ENCODE data around the gene SAT1. TPM values are rescaled to one million over a fixed set of nuclear protein-coding genes. Genes with fewer than 3 reads are reported as not detected.
"Not testable (repeated sequence)": the region's sequence is repeated elsewhere in the genome, so short reads cannot be mapped to it uniquely, and the experiment has no call there.

Gene SAT1
- total RNA-seq, 2 donors from 2014 or later, result 63.4 to 118 TPM

DNA sequence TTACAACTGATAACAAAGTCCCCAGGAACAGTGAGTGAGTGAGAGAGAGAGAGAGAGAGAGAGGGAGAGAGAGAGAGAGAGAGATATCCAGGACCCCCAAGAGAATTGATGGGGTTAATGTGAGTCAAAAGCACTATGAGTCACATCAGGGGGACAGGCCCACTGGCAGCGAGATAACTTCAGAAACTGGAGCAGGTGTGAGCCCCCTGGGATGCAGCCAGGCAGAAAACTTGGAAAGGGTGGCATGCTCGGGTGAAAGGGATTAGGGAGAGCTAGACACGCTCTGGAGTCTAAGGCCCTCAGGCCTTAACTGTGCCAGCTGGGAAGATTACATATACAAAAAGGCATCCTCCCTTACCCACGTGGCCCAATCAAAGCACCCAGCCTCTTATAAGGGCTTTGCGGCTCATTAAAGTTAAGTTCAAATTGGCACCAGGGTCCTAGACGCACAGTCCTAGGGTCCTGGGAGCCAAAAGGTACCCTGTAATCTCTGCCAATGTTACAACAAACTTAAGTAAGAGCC is 40.7 kb upstream of the SAT1 start:
- peak overlapping the region; percentile 88 for H3K4me3 ChIP-seq (ENCODE audit: low read length)
- H3K4me1 ChIP-seq (ENCODE audit: control insufficient read depth, insufficient read depth, low read length), result no peaks in the 10 kb centered on the region
- peak; percentile 66 for DNase-seq
- H3K9ac ChIP-seq (ENCODE audit: extremely low read depth, low read length, poor library complexity, severe bottlenecking), result peak overlapping the region; percentile 59
- Mint-ChIP-seq H3K9me3 (no peaks in the 10 kb centered on the region), H3K4me1 (peaks cover 20% of the 10 kb centered on the region), H3K27me3 (ENCODE audit: insufficient read depth) (no peaks in the 10 kb centered on the region), H3K27ac (peak overlapping the region; percentile 89), H3K36me3 (ENCODE audit: low read depth) (no peaks in the 10 kb centered on the region), H3K4me3 (peak overlapping the region; percentile 76)
- H3K9me3 ChIP-seq (ENCODE audit: control insufficient read depth, low read length), result no peaks in the 10 kb centered on the region
- no peak overlapping the region for H3K27ac ChIP-seq (ENCODE audit: low read depth, low read length)
- H3K36me3 ChIP-seq (ENCODE audit: control insufficient read depth, insufficient read depth, low read length), result no peaks in the 10 kb centered on the region
- no peak for TF ChIP-seq CTCF (conservative IDR thresholded peaks at IDR 0.05)
- H3K27me3 ChIP-seq (ENCODE audit: control insufficient read depth, insufficient read depth, low read length, poor library complexity, severe bottlenecking), result no peaks in the 10 kb centered on the region
- WGBS, 2 experiments (ENCODE audit: insufficient coverage in 1 of 2, insufficient read length in 1 of 2), result 10 to 29% methylated on average over 1 to 6 of the region's 6 CpGs

DNA sequence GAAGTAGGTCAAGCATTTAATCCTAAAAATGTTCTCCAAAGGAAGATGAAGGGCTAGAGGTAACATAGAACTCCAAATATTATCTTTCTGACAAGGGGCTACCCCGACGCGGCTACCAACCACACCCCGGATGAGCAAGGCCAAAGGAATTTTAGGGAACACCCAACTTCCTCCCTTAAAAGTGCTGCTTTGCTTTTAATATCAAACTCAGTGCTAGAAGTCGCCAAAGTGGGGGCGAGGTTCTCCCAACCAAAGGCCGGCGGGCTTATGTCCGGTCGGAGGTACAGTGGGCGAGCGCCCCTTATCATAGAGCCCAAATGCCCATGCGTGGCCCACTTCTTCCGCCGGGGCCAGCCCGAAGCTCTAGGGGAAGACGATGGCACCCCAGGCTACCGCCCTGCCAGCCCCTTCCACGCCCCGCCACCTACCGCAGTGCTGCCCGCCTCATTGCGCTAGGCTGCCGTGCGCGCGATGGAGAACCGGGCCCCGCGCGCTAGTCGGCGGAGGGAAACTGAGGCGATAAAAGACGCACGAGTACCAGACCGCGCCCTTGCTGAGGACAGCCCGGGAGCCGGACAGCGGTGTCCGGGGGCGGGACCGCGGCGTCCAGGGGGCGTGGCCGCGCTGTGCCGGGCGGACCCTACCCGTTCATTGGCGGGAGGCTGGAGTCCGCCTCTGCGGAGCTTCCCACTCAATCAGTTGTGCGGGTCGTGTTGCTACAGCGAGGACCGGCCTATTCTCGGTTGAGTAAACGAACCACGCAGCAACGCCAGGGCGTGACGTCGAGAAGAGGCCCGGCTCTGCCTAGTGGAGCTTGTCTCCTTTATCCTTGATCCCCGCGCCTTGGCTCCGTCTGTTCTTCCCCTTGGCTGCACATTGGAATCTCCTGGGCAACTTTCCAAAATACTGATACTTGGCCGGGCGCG is 40.0 kb upstream of the SAT1 start, which contains the start of gene ACOT9:
TSS of gene ACOT9 (minus strand) at position 580 of the 926 bp plus-strand sequence. CDS start at position 448, 132 bp downstream.
- H3K4me1 ChIP-seq (ENCODE audit: control insufficient read depth, insufficient read depth, low read length), result no peaks in the 10 kb centered on the region
- TF ChIP-seq CTCF (conservative IDR thresholded peaks at IDR 0.05), result no peak
- peak within 1 kb of the TSS; percentile 38 for H3K27ac ChIP-seq (ENCODE audit: low read depth, low read length)
- no peaks in the 10 kb centered on the region for H3K27me3 ChIP-seq (ENCODE audit: control insufficient read depth, insufficient read depth, low read length, poor library complexity, severe bottlenecking)
- H3K4me3 ChIP-seq (ENCODE audit: low read length), result peak within 1 kb of the TSS; percentile 88
- peaks cover 20% of the 10 kb centered on the region for H3K4me1 Mint-ChIP-seq
- H3K9me3 Mint-ChIP-seq, result no peaks in the 10 kb centered on the region
- DNase-seq, result peak; percentile 95
- H3K27me3 Mint-ChIP-seq (ENCODE audit: insufficient read depth), result no peaks in the 10 kb centered on the region
- peak within 1 kb of the TSS; percentile 59 for H3K9ac ChIP-seq (ENCODE audit: extremely low read depth, low read length, poor library complexity, severe bottlenecking)
- H3K9me3 ChIP-seq (ENCODE audit: control insufficient read depth, low read length), result no peaks in the 10 kb centered on the region
- no peaks in the 10 kb centered on the region for H3K36me3 Mint-ChIP-seq (ENCODE audit: low read depth)
- peak within 1 kb of the TSS; percentile 98 for H3K27ac Mint-ChIP-seq
- H3K36me3 ChIP-seq (ENCODE audit: control insufficient read depth, insufficient read depth, low read length), result no peaks in the 10 kb centered on the region
- 2 to 43% methylated on average over 3 to 71 of the region's 73 CpGs for WGBS, 2 experiments (ENCODE audit: insufficient coverage in 1 of 2, insufficient read length in 1 of 2)
- H3K4me3 Mint-ChIP-seq, result peak within 1 kb of the TSS; percentile 76

- H3K9me3 Mint-ChIP-seq; H3K27me3 Mint-ChIP-seq (ENCODE audit: insufficient read depth); H3K36me3 ChIP-seq (ENCODE audit: control insufficient read depth, insufficient read depth, low read length); H3K4me1 ChIP-seq (ENCODE audit: control insufficient read depth, insufficient read depth, low read length); H3K36me3 Mint-ChIP-seq (ENCODE audit: low read depth); H3K9me3 ChIP-seq (ENCODE audit: control insufficient read depth, low read length); H3K27me3 ChIP-seq (ENCODE audit: control insufficient read depth, insufficient read depth, low read length, poor library complexity, severe bottlenecking); DNase-seq: not testable (repeated sequence)
- WGBS, 2 experiments (ENCODE audit: insufficient coverage in 1 of 2, insufficient read length in 1 of 2), result 36 to 82% methylated on average over 2 to 14 of the region's 14 CpGs
- H3K4me3 Mint-ChIP-seq, result peak overlapping the region; percentile 76
- peak overlapping the region; percentile 98 for H3K27ac Mint-ChIP-seq
- H3K4me3 ChIP-seq (ENCODE audit: low read length), result peak overlapping the region; percentile 88
- H3K27ac ChIP-seq (ENCODE audit: low read depth, low read length), result peak overlapping the region; percentile 38
- H3K4me1 Mint-ChIP-seq, result peaks cover 20% of the 10 kb centered on the region
- peak overlapping the region; percentile 11 for H3K9ac ChIP-seq (ENCODE audit: extremely low read depth, low read length, poor library complexity, severe bottlenecking)
Measured at GRCh38 chrX:23743623-23743971, 39.4 kb upstream of the SAT1 start.

Data from endodermal cell (in vitro differentiated cells).